Astrocyte of the cerebellum (primary cell): ENCODE measurements around the gene RFX1.

ENCODE experiments used
- DNase-seq: peaks from one replicate; pipeline ENCODE4 v3.0.0-alpha.2; 2011; ENCODE audit warnings: low read depth
- H3K4me3 ChIP-seq: 2 replicates; pipeline ENCODE4 v1.5.1; 2011; ENCODE audit warnings: mild to moderate bottlenecking, low read depth, low read length, moderate library complexity
- CTCF ChIP-seq: IDR thresholded peaks from 2 replicates; pipeline ENCODE4 v1.5.1; 2012; ENCODE audit warnings: low read length, low read depth, moderate library complexity, mild to moderate bottlenecking; ENCODE audit errors: missing control alignments
- in situ Hi-C: cut with HindIII; loops from 2 replicates; pipeline ENCODE4 v1.10.0; 2017; ENCODE audit warnings: low sequenced_read_pairs

RFX1 gene

GRCh38 chr19:13951799-13952153 is 54.3 kb downstream of the RFX1 start:
- peak overlapping the region; percentile 67 for H3K4me3 ChIP-seq
- no peak for DNase-seq
- in situ Hi-C loops, result no loop called here
- TF ChIP-seq CTCF, result no peak

- DNase-seq, result no peak
- H3K4me3 ChIP-seq, result no peak overlapping the region
- in situ Hi-C loops, result no loop called here
- no peak for TF ChIP-seq CTCF
Observed at GRCh38 chr19:13951043-13951442, 55.1 kb downstream of the RFX1 start.

- no peak for DNase-seq
- TF ChIP-seq CTCF, result no peak
- in situ Hi-C loops, result no loop called here
- H3K4me3 ChIP-seq, result no peak overlapping the region
Observed at GRCh38 chr19:13946414-13946813, 59.7 kb downstream of the RFX1 start.

GRCh38 chr19:13942023-13942684 is 64.0 kb downstream of the RFX1 start:
- TF ChIP-seq CTCF, result no peak
- in situ Hi-C loops, result no loop called here
- H3K4me3 ChIP-seq, result no peak overlapping the region
- no peak for DNase-seq

GRCh38 chr19:13938301-13939064 is 67.6 kb downstream of the RFX1 start, which contains the start of gene PODNL1:
PODNL1 (minus strand) TSS chr19:13938417; CDS start chr19:13938181, 236 bp downstream.
- no peak for TF ChIP-seq CTCF
- H3K4me3 ChIP-seq, result peak within 1 kb of the TSS; percentile 41
- DNase-seq, result peak; percentile 19
- in situ Hi-C loops, result no loop called here

GRCh38 chr19:13937479-13938300 is 68.4 kb downstream of the RFX1 start:
- no peak for TF ChIP-seq CTCF
- H3K4me3 ChIP-seq, result peak overlapping the region; percentile 41
- in situ Hi-C loops, result no loop called here
- DNase-seq, result no peak
